OCI-LY7 (cell line): Measurements from ENCODE around the gene MSRB3. TPM values are rescaled to one million over a fixed set of nuclear protein-coding genes. Genes with fewer than 3 reads are reported as not detected.

Experiments used
- BruUV-seq: library from RNA; stranded (reverse); fragments of 400-500 nt; replicated peaks from 2 replicates; lab custom pipeline; 2021; lab: Mats Ljungman, UMichigan
- CTCF ChIA-PET: fragments of 300-600 bp; sonication (Branson Sonifier 250); formaldehyde crosslinking; loops from one replicate; lab custom pipeline; 2022; ENCODE audit warnings: antibody characterized with exemption; ENCODE audit not compliant: unreplicated experiment; lab: Charles Lee
- POLR2A ChIA-PET: fragments of 300-600 bp; sonication (Branson Sonifier 250); formaldehyde crosslinking; loops from one replicate; lab custom pipeline; 2022; ENCODE audit warnings: antibody characterized with exemption; lab: Charles Lee
- DNase-seq: peaks from one replicate; pipeline ENCODE4 v3.0.0-alpha.2; 2015; ENCODE audit warnings: low spot score
- H2AFZ ChIP-seq: fragments of 200-600 bp; sonication (generic), shearing (Covaris generic); 2 replicates; pipeline ENCODE4 v1.6.1; 2014; ENCODE audit warnings: mild to moderate bottlenecking, antibody characterized with exemption, low read length, moderate library complexity
- H3K27ac ChIP-seq: fragments of 200-600 bp; sonication (generic); 2 replicates; pipeline ENCODE4 v1.5.1; 2014; ENCODE audit warnings: mixed run types, low read depth, mild to moderate bottlenecking, moderate library complexity, low read length, inconsistent platforms; ENCODE audit not compliant: poor library complexity, severe bottlenecking
- H3K36me3 ChIP-seq: fragments of 200-600 bp; sonication (generic); 2 replicates; pipeline ENCODE4 v1.6.1; 2014; ENCODE audit warnings: mild to moderate bottlenecking, antibody characterized with exemption, low read length, moderate library complexity, mixed read lengths; ENCODE audit not compliant: insufficient read depth
- H3K4me1 ChIP-seq: fragments of 200-600 bp; sonication (generic); 2 replicates; pipeline ENCODE4 v1.5.1; 2014; ENCODE audit warnings: mild to moderate bottlenecking, low read length; ENCODE audit not compliant: insufficient read depth, poor library complexity, severe bottlenecking
- H3K4me2 ChIP-seq: fragments of 200-600 bp; sonication (generic); 2 replicates; pipeline ENCODE4 v1.6.1; 2014; ENCODE audit warnings: mild to moderate bottlenecking, low read length
- H3K4me3 ChIP-seq: fragments of 200-600 bp; sonication (generic); 2 replicates; pipeline ENCODE4 v1.5.1; 2014; ENCODE audit warnings: mild to moderate bottlenecking, low read depth, low read length; ENCODE audit not compliant: poor library complexity, severe bottlenecking
- H3K79me2 ChIP-seq: fragments of 200-600 bp; sonication (generic); 2 replicates; pipeline ENCODE4 v1.6.1; 2016; ENCODE audit warnings: low read depth, mild to moderate bottlenecking, low read length, moderate library complexity, mixed read lengths; ENCODE audit not compliant: insufficient read depth
- H3K9me2 ChIP-seq: fragments of 200-600 bp; sonication (generic); 2 replicates; pipeline ENCODE4 v1.6.1; 2016; ENCODE audit warnings: mild to moderate bottlenecking, low read length, mixed read lengths; ENCODE audit not compliant: insufficient read depth
- H3K9me3 ChIP-seq: fragments of 200-600 bp; sonication (generic); 2 replicates; pipeline ENCODE4 v1.6.1; 2014; ENCODE audit warnings: mild to moderate bottlenecking, mixed run types, low read length, mixed read lengths
- H4K20me1 ChIP-seq: fragments of 200-600 bp; sonication (generic); 2 replicates; pipeline ENCODE4 v1.6.1; 2014; ENCODE audit warnings: mild to moderate bottlenecking, antibody characterized with exemption, low read length, moderate library complexity, mixed read lengths; ENCODE audit not compliant: insufficient read depth
- EZH2phosphoT487 ChIP-seq: fragments of 200-600 bp; sonication (generic); IDR thresholded peaks from 2 replicates; pipeline ENCODE4 v1.6.1; 2018; ENCODE audit warnings: low read depth, borderline replicate concordance, mild to moderate bottlenecking, mixed run types, antibody characterized with exemption, low read length, moderate library complexity, mixed read lengths
- intact Hi-C: fragments of 100-400 bp; cut with micrococcal nuclease; formaldehyde crosslinking; loops from one replicate; pipeline ENCODE4 v1.10.0; 2022; ENCODE audit not compliant: unreplicated experiment
- total RNA-seq, 2 experiments: library from RNA; depleted of rRNA in 1 of 2; stranded (reverse); fragments of >200 nt in 1 of 2; shearing (Covaris generic) in 1 of 2; gene quantifications; 2 replicates each; pipeline ENCODE4 v1.2.3, GENCODE V29; 2014 to 2022
- TF ChIP-seq, protein P1 (sequence below): fragments of 200-600 bp; sonication (generic); conservative IDR thresholded peaks from 2 replicates; pipeline ENCODE4 v1.5.1; 2014; ENCODE audit warnings: mild to moderate bottlenecking, antibody characterized with exemption, low read length, moderate library complexity, mixed read lengths

The MSRB3 gene
- total RNA-seq, 2 experiments from 2014 or later = not detected

DNA sequence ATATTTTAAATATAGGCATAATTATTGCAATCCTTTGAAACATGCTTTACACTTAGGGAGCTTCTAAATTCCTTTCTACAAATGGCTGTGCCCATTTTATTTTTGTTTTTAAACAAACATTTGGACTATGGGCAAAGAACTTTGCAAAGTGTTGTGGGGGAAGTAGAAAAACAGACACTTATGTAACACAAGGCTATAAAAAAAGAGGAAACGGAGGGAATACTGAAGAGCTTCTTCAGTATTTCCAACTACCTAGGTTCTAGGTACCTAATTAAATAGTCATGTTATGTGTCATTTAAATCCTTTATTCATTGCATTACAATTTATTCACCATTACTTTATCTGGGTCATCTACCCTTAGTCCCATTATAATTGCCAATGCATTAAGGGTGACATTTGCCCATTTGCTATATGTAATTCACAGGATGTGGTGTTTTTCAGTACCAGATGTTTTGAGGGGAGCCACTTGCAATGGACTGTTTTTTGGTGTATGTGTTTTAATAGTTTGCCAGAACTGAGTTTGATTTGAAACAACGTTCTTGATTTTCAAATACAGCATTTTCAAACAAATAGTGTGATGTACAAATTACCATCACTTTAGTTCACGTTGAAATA, 1.5 kb upstream of the MSRB3 start:
- H4K20me1 ChIP-seq = no peaks in the 10 kb centered on the region
- H3K4me3 ChIP-seq = no peak overlapping the region
- no peak for DNase-seq
- CTCF ChIA-PET = no interaction called here
- no peaks in the 10 kb centered on the region for H3K9me3 ChIP-seq
- no peak overlapping the region for H3K27ac ChIP-seq
- no peaks in the 10 kb centered on the region for H3K36me3 ChIP-seq
- no peaks in the 10 kb centered on the region for H3K4me1 ChIP-seq
- H3K9me2 ChIP-seq = no peaks in the 10 kb centered on the region
- H3K4me2 ChIP-seq = no peak overlapping the region
- no peak overlapping the region for H2AFZ ChIP-seq
- no peak for TF ChIP-seq EZH2phosphoT487
- TF ChIP-seq, protein P1, sequence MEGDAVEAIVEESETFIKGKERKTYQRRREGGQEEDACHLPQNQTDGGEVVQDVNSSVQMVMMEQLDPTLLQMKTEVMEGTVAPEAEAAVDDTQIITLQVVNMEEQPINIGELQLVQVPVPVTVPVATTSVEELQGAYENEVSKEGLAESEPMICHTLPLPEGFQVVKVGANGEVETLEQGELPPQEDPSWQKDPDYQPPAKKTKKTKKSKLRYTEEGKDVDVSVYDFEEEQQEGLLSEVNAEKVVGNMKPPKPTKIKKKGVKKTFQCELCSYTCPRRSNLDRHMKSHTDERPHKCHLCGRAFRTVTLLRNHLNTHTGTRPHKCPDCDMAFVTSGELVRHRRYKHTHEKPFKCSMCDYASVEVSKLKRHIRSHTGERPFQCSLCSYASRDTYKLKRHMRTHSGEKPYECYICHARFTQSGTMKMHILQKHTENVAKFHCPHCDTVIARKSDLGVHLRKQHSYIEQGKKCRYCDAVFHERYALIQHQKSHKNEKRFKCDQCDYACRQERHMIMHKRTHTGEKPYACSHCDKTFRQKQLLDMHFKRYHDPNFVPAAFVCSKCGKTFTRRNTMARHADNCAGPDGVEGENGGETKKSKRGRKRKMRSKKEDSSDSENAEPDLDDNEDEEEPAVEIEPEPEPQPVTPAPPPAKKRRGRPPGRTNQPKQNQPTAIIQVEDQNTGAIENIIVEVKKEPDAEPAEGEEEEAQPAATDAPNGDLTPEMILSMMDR = no peak
- POLR2A ChIA-PET = interaction anchor here (0.6 kb wide), 1 partner anchor 327 kb away, joined by 3 read pairs; no protein-coding TSS in a partner anchor
- intact Hi-C loops = no loop called here
- BruUV-seq = no TSS peak
- H3K79me2 ChIP-seq = no peaks in the 10 kb centered on the region

DNA sequence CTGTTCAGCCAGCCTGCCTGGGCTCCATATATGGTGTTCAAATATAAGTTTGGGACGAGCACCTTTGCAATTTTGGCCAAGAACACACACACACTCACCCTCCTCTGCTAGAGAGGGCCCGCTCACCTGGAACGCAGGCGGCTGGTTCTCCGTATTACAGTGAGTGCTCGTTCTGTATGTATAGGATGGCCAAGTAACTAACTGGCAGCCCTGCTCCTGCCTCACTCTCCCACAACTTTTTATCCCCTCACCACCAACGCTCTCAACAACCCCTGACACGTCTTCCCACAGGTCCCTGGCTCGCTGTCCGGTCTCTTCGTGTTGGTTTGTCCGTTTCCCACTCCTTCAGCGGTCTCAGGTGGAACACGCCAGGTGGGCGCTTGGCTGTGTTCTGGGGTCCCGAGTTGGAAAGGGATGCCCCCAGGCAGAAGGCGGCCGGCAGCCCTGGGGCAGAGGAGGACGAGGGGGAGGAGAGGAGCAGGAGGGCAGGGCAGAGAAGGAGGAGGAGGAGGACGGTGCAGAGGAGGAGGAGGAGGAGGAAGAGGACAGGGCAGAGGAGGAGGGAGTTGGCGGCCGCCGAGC, 398 bp upstream of the MSRB3 start:
- intact Hi-C loops = no loop called here
- Histone ChIP-seq H3K4me3 (no peak overlapping the region), H2AFZ (no peak overlapping the region), H3K79me2 (no peaks in the 10 kb centered on the region), H3K36me3 (no peaks in the 10 kb centered on the region), H3K4me2 (no peak overlapping the region), H3K27ac (no peak overlapping the region), H3K9me2 (no peaks in the 10 kb centered on the region), H3K9me3 (no peaks in the 10 kb centered on the region), H4K20me1 (no peaks in the 10 kb centered on the region), H3K4me1 (no peaks in the 10 kb centered on the region)
- ChIA-PET CTCF (no interaction called here), POLR2A (interaction anchor here (0.6 kb wide), 1 partner anchor 328 kb away, joined by 3 read pairs; no protein-coding TSS in a partner anchor)
- no TSS peak for BruUV-seq
- TF ChIP-seq EZH2phosphoT487 = no peak
- TF ChIP-seq, protein P1 = no peak
- DNase-seq = no peak
